ENCODE measurements around the gene YBEY. TPM values are rescaled to one million over a fixed set of nuclear protein-coding genes. Genes with fewer than 3 reads are reported as not detected.
A peak's percentile ranks its signal among the peaks of the same experiment; 100 is the strongest.

The YBEY gene
- total and polyA plus RNA-seq, 4 donors, result 7.7 to 16.7 (median 13.5) TPM

- intact Hi-C loops (cut with DNase I), result no loop called here
- peak in 1 of 2 donors; percentile 70 for DNase-seq
- no peaks in the 10 kb centered on the region for H3K9me3 ChIP-seq (ENCODE audit: control insufficient read depth, low read length)
- no peak for ATAC-seq (ENCODE audit: low FRiP score)
- H3K27ac ChIP-seq (ENCODE audit: low read depth in 1 of 2, low read length in 2 of 2), result no peak overlapping the region
- no peaks in the 10 kb centered on the region for H3K27me3 ChIP-seq (ENCODE audit: control insufficient read depth in 1 of 2, insufficient read depth in 2 of 2, low read length in 1 of 2)
- whole genome bisulfite sequencing, 2 donors, result 85 to 91% methylated on average over 11 of the region's 11 CpGs
- peaks cover 0 to 20% of the 10 kb centered on the region in 2 donors for H3K36me3 ChIP-seq (ENCODE audit: control insufficient read depth in 1 of 2, insufficient read depth in 2 of 2, low read length in 1 of 2)
- H3K4me1 ChIP-seq (ENCODE audit: control insufficient read depth in 1 of 2, insufficient read depth in 2 of 2, low read length in 2 of 2), result no peaks in the 10 kb centered on the region
- no peak overlapping the region for H3K4me3 ChIP-seq (ENCODE audit: low read length in 2 of 2)
These were observed 31.0 kb upstream of the YBEY start for GRCh38 chr21:46255166-46255565.

- DNase-seq (peak in 1 of 2 donors; percentile 59), ATAC-seq (ENCODE audit: low FRiP score) (no peak)
- no peak overlapping the region for H3K4me3 ChIP-seq (ENCODE audit: low read length in 2 of 2)
- H3K4me1 ChIP-seq (ENCODE audit: control insufficient read depth in 1 of 2, insufficient read depth in 2 of 2, low read length in 2 of 2), result no peaks in the 10 kb centered on the region
- H3K9me3 ChIP-seq (ENCODE audit: control insufficient read depth, low read length), result no peaks in the 10 kb centered on the region
- H3K36me3 ChIP-seq (ENCODE audit: control insufficient read depth in 1 of 2, insufficient read depth in 2 of 2, low read length in 1 of 2), result peaks cover 0 to 20% of the 10 kb centered on the region in 2 donors
- 86% methylated on average over 6 of the region's 6 CpGs for WGBS, 2 donors
- no peaks in the 10 kb centered on the region for H3K27me3 ChIP-seq (ENCODE audit: control insufficient read depth in 1 of 2, insufficient read depth in 2 of 2, low read length in 1 of 2)
- intact Hi-C loops (cut with DNase I), result no loop called here
- no peak overlapping the region for H3K27ac ChIP-seq (ENCODE audit: low read depth in 1 of 2, low read length in 2 of 2)
These were observed 30.3 kb upstream of the YBEY start for GRCh38 chr21:46255758-46256337.

GRCh38 chr21:46256501-46256994 lies 29.6 kb upstream of the YBEY start:
- Histone ChIP-seq H3K27me3 (ENCODE audit: control insufficient read depth in 1 of 2, insufficient read depth in 2 of 2, low read length in 1 of 2) (no peaks in the 10 kb centered on the region), H3K9me3 (ENCODE audit: control insufficient read depth, low read length) (no peaks in the 10 kb centered on the region), H3K4me1 (ENCODE audit: control insufficient read depth in 1 of 2, insufficient read depth in 2 of 2, low read length in 2 of 2) (no peaks in the 10 kb centered on the region), H3K36me3 (ENCODE audit: control insufficient read depth in 1 of 2, insufficient read depth in 2 of 2, low read length in 1 of 2) (peaks cover 0 to 22% of the 10 kb centered on the region in 2 donors), H3K4me3 (ENCODE audit: low read length in 2 of 2) (no peak overlapping the region), H3K27ac (ENCODE audit: low read depth in 1 of 2, low read length in 2 of 2) (no peak overlapping the region)
- intact Hi-C loops (cut with DNase I), result no loop called here
- peak in 1 of 2 donors; percentile 35 for DNase-seq
- 91 to 92% methylated on average over 18 of the region's 18 CpGs for WGBS, 2 donors
- ATAC-seq (ENCODE audit: low FRiP score), result no peak

GRCh38 chr21:46264046-46264689 lies 22.0 kb upstream of the YBEY start:
- intact Hi-C loops (cut with DNase I), result no loop called here
- peak in 1 of 2 donors; percentile 67 for DNase-seq
- no peak for ATAC-seq (ENCODE audit: low FRiP score)
- Histone ChIP-seq H3K9me3 (ENCODE audit: control insufficient read depth, low read length) (no peaks in the 10 kb centered on the region), H3K36me3 (ENCODE audit: control insufficient read depth in 1 of 2, insufficient read depth in 2 of 2, low read length in 1 of 2) (peaks cover 0 to 9% of the 10 kb centered on the region in 2 donors), H3K27ac (ENCODE audit: low read depth in 1 of 2, low read length in 2 of 2) (no peak overlapping the region), H3K27me3 (ENCODE audit: control insufficient read depth in 1 of 2, insufficient read depth in 2 of 2, low read length in 1 of 2) (no peaks in the 10 kb centered on the region), H3K4me1 (ENCODE audit: control insufficient read depth in 1 of 2, insufficient read depth in 2 of 2, low read length in 2 of 2) (no peaks in the 10 kb centered on the region), H3K4me3 (ENCODE audit: low read length in 2 of 2) (no peak overlapping the region)
- 93 to 96% methylated on average over 22 of the region's 22 CpGs for WGBS, 2 donors

GRCh38 chr21:46264690-46265144 lies 21.4 kb upstream of the YBEY start:
- no peaks in the 10 kb centered on the region for H3K9me3 ChIP-seq (ENCODE audit: control insufficient read depth, low read length)
- intact Hi-C loops (cut with DNase I), result no loop called here
- H3K27me3 ChIP-seq (ENCODE audit: control insufficient read depth in 1 of 2, insufficient read depth in 2 of 2, low read length in 1 of 2), result no peaks in the 10 kb centered on the region
- 86% methylated on average over 13 of the region's 13 CpGs for WGBS, 2 donors
- H3K27ac ChIP-seq (ENCODE audit: low read depth in 1 of 2, low read length in 2 of 2), result no peak overlapping the region
- peaks cover 0 to 11% of the 10 kb centered on the region in 2 donors for H3K36me3 ChIP-seq (ENCODE audit: control insufficient read depth in 1 of 2, insufficient read depth in 2 of 2, low read length in 1 of 2)
- peak in 1 of 2 donors; percentile 55 for DNase-seq
- ATAC-seq (ENCODE audit: low FRiP score), result peak; percentile 26
- no peak overlapping the region for H3K4me3 ChIP-seq (ENCODE audit: low read length in 2 of 2)
- no peaks in the 10 kb centered on the region for H3K4me1 ChIP-seq (ENCODE audit: control insufficient read depth in 1 of 2, insufficient read depth in 2 of 2, low read length in 2 of 2)

- Histone ChIP-seq H3K4me3 (ENCODE audit: low read length in 2 of 2) (no peak overlapping the region), H3K9me3 (ENCODE audit: control insufficient read depth, low read length) (no peaks in the 10 kb centered on the region), H3K36me3 (ENCODE audit: control insufficient read depth in 1 of 2, insufficient read depth in 2 of 2, low read length in 1 of 2) (peaks cover 0 to 11% of the 10 kb centered on the region in 2 donors), H3K4me1 (ENCODE audit: control insufficient read depth in 1 of 2, insufficient read depth in 2 of 2, low read length in 2 of 2) (no peaks in the 10 kb centered on the region), H3K27me3 (ENCODE audit: control insufficient read depth in 1 of 2, insufficient read depth in 2 of 2, low read length in 1 of 2) (no peaks in the 10 kb centered on the region), H3K27ac (ENCODE audit: low read depth in 1 of 2, low read length in 2 of 2) (no peak overlapping the region)
- intact Hi-C loops (cut with DNase I), result no loop called here
- 84 to 85% methylated on average over 26 of the region's 26 CpGs for WGBS, 2 donors
- DNase-seq, result peak in 1 of 2 donors; percentile 56
- no peak for ATAC-seq (ENCODE audit: low FRiP score)
These were observed 20.2 kb upstream of the YBEY start for GRCh38 chr21:46265736-46266525.

- Histone ChIP-seq H3K4me3 (ENCODE audit: low read length in 2 of 2) (no peak overlapping the region), H3K27me3 (ENCODE audit: control insufficient read depth in 1 of 2, insufficient read depth in 2 of 2, low read length in 1 of 2) (no peaks in the 10 kb centered on the region), H3K9me3 (ENCODE audit: control insufficient read depth, low read length) (no peaks in the 10 kb centered on the region), H3K4me1 (ENCODE audit: control insufficient read depth in 1 of 2, insufficient read depth in 2 of 2, low read length in 2 of 2) (no peaks in the 10 kb centered on the region), H3K36me3 (ENCODE audit: control insufficient read depth in 1 of 2, insufficient read depth in 2 of 2, low read length in 1 of 2) (peaks cover 0 to 8% of the 10 kb centered on the region in 2 donors), H3K27ac (ENCODE audit: low read depth in 1 of 2, low read length in 2 of 2) (no peak overlapping the region)
- ATAC-seq (ENCODE audit: low FRiP score) (no peak), DNase-seq (peak in 1 of 2 donors; percentile 66)
- intact Hi-C loops (cut with DNase I), result no loop called here
- WGBS, 2 donors, result 90 to 91% methylated on average over 19 of the region's 19 CpGs
These were observed 19.2 kb upstream of the YBEY start for GRCh38 chr21:46266946-46267345.

- Histone ChIP-seq H3K4me3 (ENCODE audit: low read length in 2 of 2) (no peak overlapping the region), H3K9me3 (ENCODE audit: control insufficient read depth, low read length) (no peaks in the 10 kb centered on the region), H3K27ac (ENCODE audit: low read depth in 1 of 2, low read length in 2 of 2) (no peak overlapping the region), H3K36me3 (ENCODE audit: control insufficient read depth in 1 of 2, insufficient read depth in 2 of 2, low read length in 1 of 2) (peaks cover 0 to 15% of the 10 kb centered on the region in 2 donors), H3K4me1 (ENCODE audit: control insufficient read depth in 1 of 2, insufficient read depth in 2 of 2, low read length in 2 of 2) (no peaks in the 10 kb centered on the region), H3K27me3 (ENCODE audit: control insufficient read depth in 1 of 2, insufficient read depth in 2 of 2, low read length in 1 of 2) (no peaks in the 10 kb centered on the region)
- WGBS, 2 donors, result 90 to 92% methylated on average over 13 of the region's 13 CpGs
- no peak for DNase-seq
- no peak for ATAC-seq (ENCODE audit: low FRiP score)
- intact Hi-C loops (cut with DNase I), result no loop called here
These were observed 17.8 kb upstream of the YBEY start for GRCh38 chr21:46268371-46268770.
